Naive thymus-derived CD4-positive, alpha-beta T cell (primary cell): Measurements from ENCODE around the gene ACER3. TPM values are rescaled to one million over a fixed set of nuclear protein-coding genes. Genes with fewer than 3 reads are reported as not detected.

Source experiments
- ATAC-seq: fragments of 150-1000 bp; cut with Tn5 transposase; 2 replicates; pipeline ENCODE4 v1.10.0; 2021; ENCODE audit warnings: mild to moderate bottlenecking, moderate library complexity
- CTCF ChIA-PET: fragments of 350-600 bp; sonication (Branson Sonifier 250); formaldehyde crosslinking; loops from one replicate; lab custom pipeline; 2021; ENCODE audit warnings: antibody characterized with exemption; lab: Charles Lee
- POLR2A ChIA-PET: fragments of 350-600 bp; sonication (Branson Sonifier 250); formaldehyde crosslinking; loops from one replicate; lab custom pipeline; 2021; ENCODE audit warnings: antibody characterized with exemption, inconsistent platforms; lab: Charles Lee
- DNase-seq, 9 donors: peaks; one replicate each; pipeline versions ENCODE4 v3.0.0 to v3.0.0-alpha.2; 2020 to 2022; ENCODE audit warnings: mixed read lengths in 1 of 9
- H3K27ac ChIP-seq: one replicate; pipeline ENCODE4 v1.7.0; 2013; ENCODE audit warnings: mild to moderate bottlenecking, low read depth, low read length, moderate library complexity
- H3K27me3 ChIP-seq, 2 donors: one replicate each; pipeline ENCODE4 v1.7.0; 2013; ENCODE audit warnings: low read length in 2 of 2, mild to moderate bottlenecking in 2 of 2, moderate library complexity in 2 of 2; ENCODE audit not compliant: control insufficient read depth in 2 of 2, insufficient read depth in 2 of 2
- H3K36me3 ChIP-seq, 3 experiments: 1 replicate in 2 of 3; 2 replicates in 1 of 3; pipeline ENCODE4 v1.7.0; 2013; ENCODE audit warnings: low read length in 3 of 3, mild to moderate bottlenecking in 3 of 3, moderate library complexity in 1 of 3; ENCODE audit not compliant: insufficient read depth in 3 of 3, control insufficient read depth in 2 of 3
- H3K4me1 ChIP-seq, 2 donors: one replicate each; pipeline ENCODE4 v1.7.0; 2013; ENCODE audit warnings: low read length in 2 of 2, mild to moderate bottlenecking in 2 of 2, moderate library complexity in 1 of 2; ENCODE audit not compliant: control insufficient read depth in 2 of 2, insufficient read depth in 2 of 2
- H3K4me3 ChIP-seq: 2 replicates; pipeline ENCODE4 v1.7.0; 2013; ENCODE audit warnings: mild to moderate bottlenecking, low read length
- H3K9me3 ChIP-seq, 3 experiments: 1 replicate in 2 of 3; 2 replicates in 1 of 3; pipeline ENCODE4 v1.7.0; 2013; ENCODE audit warnings: low read length in 3 of 3; ENCODE audit not compliant: control insufficient read depth in 2 of 3
- H3K27ac Mint-ChIP-seq, 9 donors: one replicate each; pipeline ENCODE4 v1.8.0; 2020 to 2022; ENCODE audit warnings: mixed read lengths in 9 of 9, mild to moderate bottlenecking in 8 of 9, moderate library complexity in 5 of 9, inconsistent platforms in 2 of 9
- H3K27me3 Mint-ChIP-seq, 5 donors: one replicate each; pipeline ENCODE4 v1.8.0; 2021 to 2022; ENCODE audit warnings: mixed read lengths in 5 of 5, mild to moderate bottlenecking in 1 of 5
- H3K36me3 Mint-ChIP-seq, 5 donors: one replicate each; pipeline ENCODE4 v1.8.0; 2020 to 2022; ENCODE audit warnings: mixed read lengths in 5 of 5, mild to moderate bottlenecking in 3 of 5, inconsistent platforms in 1 of 5
- H3K4me1 Mint-ChIP-seq, 7 donors: one replicate each; pipeline ENCODE4 v1.8.0; 2020 to 2022; ENCODE audit warnings: mixed read lengths in 7 of 7, mild to moderate bottlenecking in 3 of 7, inconsistent platforms in 1 of 7
- H3K4me3 Mint-ChIP-seq, 10 donors: one replicate each; pipeline ENCODE4 v1.8.0; 2020 to 2022; ENCODE audit warnings: mild to moderate bottlenecking in 10 of 10, mixed read lengths in 10 of 10, moderate library complexity in 6 of 10, inconsistent platforms in 2 of 10
- H3K9me3 Mint-ChIP-seq, 11 donors: one replicate each; pipeline ENCODE4 v1.8.0; 2020 to 2022; ENCODE audit warnings: mixed read lengths in 11 of 11, mild to moderate bottlenecking in 4 of 11, inconsistent platforms in 1 of 11, moderate library complexity in 1 of 11
- intact Hi-C, 2 donors: fragments of 100-400 bp; cut with micrococcal nuclease; formaldehyde crosslinking; loops; one replicate each; pipeline ENCODE4 v1.15.1; 2023
- polyA plus RNA-seq, 2 donors: library from polyadenylated mRNA; unstranded; fragments of 300-500 nt; fragmentation: Illumina TruSeq; gene quantifications; one replicate each; pipeline ENCODE4 v1.2.3, GENCODE V29; 2021
- total RNA-seq, 6 experiments: library from RNA in 5 of 6; stranded (reverse) in 5 of 6; gene quantifications; 1 replicate in 5 of 6; 2 replicates in 1 of 6; pipeline ENCODE4 v1.2.3 and lab custom pipeline; 2021 to 2026

ACER3 gene
- total and polyA plus RNA-seq, 7 experiments from 2014 or later: 4.7 to 15.2 (median 9.0) TPM

DNA sequence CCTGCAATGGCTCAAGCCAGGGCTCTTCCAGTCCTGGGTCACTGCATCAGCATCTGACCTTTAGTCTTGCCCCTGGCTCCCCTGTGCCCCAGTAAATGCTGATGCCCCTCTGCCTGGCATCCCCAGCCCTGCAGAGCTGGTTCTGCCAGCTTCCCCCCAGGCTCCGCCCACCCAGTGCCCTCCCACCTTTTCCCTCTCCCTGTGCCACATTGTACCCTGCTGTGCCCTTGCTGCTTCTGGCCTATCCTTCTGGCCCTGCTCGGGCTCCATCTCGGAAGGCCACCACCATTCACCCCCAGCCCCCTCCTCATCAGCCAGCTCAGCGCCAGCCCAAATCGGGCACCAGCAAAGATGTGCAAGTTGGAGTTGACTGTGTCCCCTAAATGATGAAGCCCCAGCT lies 213.5 kb downstream of the ACER3 start:
- H3K27me3 ChIP-seq: no peaks in the 10 kb centered on the region
- peaks cover 0 to 20% (median 0%) of the 10 kb centered on the region in 5 donors for H3K27me3 Mint-ChIP-seq
- no peaks in the 10 kb centered on the region for H3K36me3 ChIP-seq
- intact Hi-C loops: no loop called here
- ATAC-seq (no peak), DNase-seq (no peak)
- ChIA-PET CTCF (interaction anchor here (1.1 kb wide), 1 partner anchor 17 kb away, joined by 4 read pairs; no protein-coding TSS in a partner anchor), POLR2A (interaction anchor here (1.2 kb wide), 1 partner anchor 9 kb away, joined by 3 read pairs; no protein-coding TSS in a partner anchor)
- no peak overlapping the region for H3K4me3 ChIP-seq
- no peak overlapping the region for H3K27ac ChIP-seq
- peaks cover 0 to 12% (median 1%) of the 10 kb centered on the region in 11 donors for H3K9me3 Mint-ChIP-seq
- no peak overlapping the region for H3K27ac Mint-ChIP-seq
- peaks cover 0 to 7% (median 0%) of the 10 kb centered on the region in 5 donors for H3K36me3 Mint-ChIP-seq
- peaks cover 0 to 16% of the 10 kb centered on the region in 2 donors for H3K4me1 ChIP-seq
- H3K4me3 Mint-ChIP-seq: no peak overlapping the region
- no peaks in the 10 kb centered on the region for H3K9me3 ChIP-seq
- peaks cover 11 to 31% (median 15%) of the 10 kb centered on the region in 7 donors for H3K4me1 Mint-ChIP-seq

DNA sequence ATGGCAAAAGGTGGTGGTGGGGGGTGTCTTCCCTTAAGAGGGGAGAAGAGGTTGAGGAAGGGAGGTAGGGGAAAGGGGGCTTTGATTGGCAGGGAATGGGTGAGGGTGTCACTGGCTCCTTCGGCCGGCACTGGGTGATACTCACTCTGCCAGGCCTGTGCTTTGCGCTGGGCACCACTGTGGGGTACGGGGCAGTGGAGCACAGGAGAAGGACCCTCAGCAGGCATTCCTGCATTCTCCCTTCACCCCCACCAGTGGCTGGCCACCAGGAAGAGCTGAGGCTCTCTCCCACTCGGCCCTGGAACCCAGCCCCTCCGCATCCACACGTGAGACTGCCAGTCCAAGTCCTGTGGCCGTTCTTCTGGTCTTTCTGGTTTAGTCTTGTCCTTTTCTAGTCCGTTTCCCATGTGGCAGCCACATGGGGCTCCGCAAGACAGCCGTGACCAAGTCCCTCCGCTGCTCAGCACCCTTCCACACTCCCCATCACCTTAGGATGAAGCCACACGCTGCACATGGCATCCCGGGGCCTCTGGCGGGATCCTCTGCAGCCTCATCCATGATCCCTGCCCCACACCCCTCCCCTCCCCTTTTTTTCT lies 214.0 kb downstream of the ACER3 start:
- POLR2A ChIA-PET: no interaction called here
- H3K27ac Mint-ChIP-seq: peak overlapping the region in 1 of 9 donors; percentile 62

DNA sequence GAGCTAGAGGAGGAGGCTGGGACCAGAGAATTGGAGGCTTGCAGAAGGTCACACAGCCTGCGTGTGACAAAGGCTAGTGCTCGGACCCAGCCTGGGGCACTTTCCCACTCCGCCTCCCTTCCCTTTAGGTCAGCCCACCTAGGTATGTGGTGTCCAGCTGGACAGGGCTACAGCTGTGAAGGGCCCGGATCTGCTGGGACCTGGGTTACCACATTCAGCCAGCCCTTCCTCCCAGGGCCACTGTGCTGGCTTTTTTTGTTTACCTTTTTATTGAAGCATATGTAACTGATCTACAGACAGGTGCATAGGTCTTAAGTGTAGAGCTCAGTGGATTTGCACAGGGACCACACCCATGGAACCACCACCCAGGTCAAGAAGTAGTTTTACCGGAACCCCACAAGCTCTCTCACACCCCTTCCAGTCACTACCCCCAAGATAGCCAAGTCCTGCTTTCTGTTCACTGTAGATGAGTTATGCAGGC lies 214.7 kb downstream of the ACER3 start:
- Histone ChIP-seq H3K4me1 (peaks cover 0 to 16% of the 10 kb centered on the region in 2 donors), H3K27me3 (no peaks in the 10 kb centered on the region), H3K27ac (no peak overlapping the region), H3K9me3 (no peaks in the 10 kb centered on the region), H3K4me3 (no peak overlapping the region), H3K36me3 (no peaks in the 10 kb centered on the region)
- Mint-ChIP-seq H3K27me3 (peaks cover 0 to 18% (median 0%) of the 10 kb centered on the region in 5 donors), H3K4me3 (no peak overlapping the region), H3K4me1 (peaks cover 10 to 40% (median 15%) of the 10 kb centered on the region in 7 donors), H3K9me3 (peaks cover 0 to 13% (median 1%) of the 10 kb centered on the region in 11 donors), H3K36me3 (peaks cover 0 to 9% (median 0%) of the 10 kb centered on the region in 5 donors), H3K27ac (no peak overlapping the region)
- ChIA-PET POLR2A (no interaction called here), CTCF (no interaction called here)
- DNase-seq (no peak), ATAC-seq (no peak)
- intact Hi-C loops: no loop called here

More for the DNA sequence above, 214.0 kb downstream of the ACER3 start:
- CTCF ChIA-PET: interaction anchor here (1.1 kb wide), 1 partner anchor 16 kb away, joined by 4 read pairs; no protein-coding TSS in a partner anchor
- ATAC-seq (no peak), DNase-seq (no peak)
- no peak overlapping the region for H3K4me3 ChIP-seq
- H3K27me3 ChIP-seq: no peaks in the 10 kb centered on the region
- H3K4me3 Mint-ChIP-seq: no peak overlapping the region
- peaks cover 0 to 13% (median 1%) of the 10 kb centered on the region in 11 donors for H3K9me3 Mint-ChIP-seq
- H3K36me3 ChIP-seq: no peaks in the 10 kb centered on the region
- peaks cover 0 to 16% of the 10 kb centered on the region in 2 donors for H3K4me1 ChIP-seq
- H3K27ac ChIP-seq: no peak overlapping the region
- intact Hi-C loops: no loop called here
- H3K27me3 Mint-ChIP-seq: peaks cover 0 to 18% (median 0%) of the 10 kb centered on the region in 5 donors
- H3K9me3 ChIP-seq: no peaks in the 10 kb centered on the region
- peaks cover 10 to 34% (median 15%) of the 10 kb centered on the region in 7 donors for H3K4me1 Mint-ChIP-seq
- H3K36me3 Mint-ChIP-seq: peaks cover 0 to 9% (median 0%) of the 10 kb centered on the region in 5 donors

Other genes with a start within 250 kb of the ACER3 start
- 1 to 10 TPM in 1 of 5 experiments, under 1 TPM in 3, not detected in 1; 0.08 to 4.5 (median 0.61) TPM for gene LRRC32, start 190.2 kb upstream of the ACER3 start, total RNA-seq
- gene LRRC32, start 190.2 kb upstream of the ACER3 start, polyA plus RNA-seq: not detected
- 1 to 10 TPM in 1 of 5 experiments, under 1 TPM in 1, not detected in 3; 0.13 to 1.5 TPM for gene TSKU, start 77.6 kb upstream of the ACER3 start, total RNA-seq
- gene TSKU, start 77.6 kb upstream of the ACER3 start, polyA plus RNA-seq: not detected
- gene B3GNT6, start 173.5 kb downstream of the ACER3 start, total RNA-seq: not detected
- not detected for gene B3GNT6, start 173.5 kb downstream of the ACER3 start, polyA plus RNA-seq
- gene CAPN5, start 206.1 kb downstream of the ACER3 start, total RNA-seq: 1 to 10 TPM in 4 of 5 experiments, under 1 TPM in 1; 0.94 to 5.8 (median 5.6) TPM
- 1 to 10 TPM; 3.0 to 5.8 TPM for gene CAPN5, start 206.1 kb downstream of the ACER3 start, polyA plus RNA-seq
- 1 to 10 TPM in 1 of 5 experiments, not detected in 4; 1.1 TPM for gene OMP, start 241.9 kb downstream of the ACER3 start, total RNA-seq
- not detected for gene OMP, start 241.9 kb downstream of the ACER3 start, polyA plus RNA-seq